CD4-positive, alpha-beta T cell treated with Interleukin-6 at 100 ng/mL for 8 hours (primary cell): ENCODE results near the gene ITGA8.

ENCODE experiments used
- DNase-seq: peaks from one replicate; pipeline ENCODE4 v3.0.0-alpha.2; 2020; ENCODE audit warnings: mixed read lengths, low spot score

Gene ITGA8

DNA sequence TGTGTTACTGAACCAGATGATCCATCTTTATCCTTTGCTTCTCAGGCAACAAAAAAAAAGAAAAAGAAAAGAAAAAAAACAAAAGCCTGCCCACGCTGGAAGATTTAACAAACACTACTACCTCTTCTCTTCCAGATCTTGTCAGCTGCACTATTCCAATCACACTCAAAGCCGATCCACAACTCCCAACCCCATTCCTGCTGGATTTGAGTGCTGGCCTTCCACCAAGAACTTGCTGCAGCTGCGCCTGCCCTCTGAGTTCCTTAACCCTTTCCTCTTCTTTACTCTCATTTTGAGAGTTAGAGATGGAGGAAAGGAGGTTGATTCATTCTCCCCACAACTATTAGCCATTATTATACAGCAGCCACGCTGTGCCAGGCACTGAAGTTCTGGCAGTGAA, 16.0 kb upstream of the ITGA8 start:
- DNase-seq = no peak

DNA sequence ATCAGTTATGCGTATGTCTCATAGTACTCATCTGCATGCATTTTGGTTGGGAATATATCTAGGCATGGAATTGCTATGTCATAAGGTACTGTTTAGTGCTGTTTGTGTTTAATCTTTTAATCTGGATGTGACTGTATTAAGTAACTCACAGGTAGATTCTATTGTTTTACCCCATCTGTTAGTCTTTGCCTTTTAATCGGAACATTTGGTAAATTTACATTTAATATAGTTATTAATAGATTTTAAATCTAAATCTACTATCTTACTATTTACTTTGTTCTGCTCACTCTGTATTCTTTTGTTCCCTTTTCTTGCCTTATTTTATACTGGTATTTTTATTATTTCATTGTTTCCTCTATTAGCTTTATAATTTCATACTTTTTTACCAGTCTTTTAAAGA, 10.6 kb upstream of the ITGA8 start:
- DNase-seq = no peak

DNA sequence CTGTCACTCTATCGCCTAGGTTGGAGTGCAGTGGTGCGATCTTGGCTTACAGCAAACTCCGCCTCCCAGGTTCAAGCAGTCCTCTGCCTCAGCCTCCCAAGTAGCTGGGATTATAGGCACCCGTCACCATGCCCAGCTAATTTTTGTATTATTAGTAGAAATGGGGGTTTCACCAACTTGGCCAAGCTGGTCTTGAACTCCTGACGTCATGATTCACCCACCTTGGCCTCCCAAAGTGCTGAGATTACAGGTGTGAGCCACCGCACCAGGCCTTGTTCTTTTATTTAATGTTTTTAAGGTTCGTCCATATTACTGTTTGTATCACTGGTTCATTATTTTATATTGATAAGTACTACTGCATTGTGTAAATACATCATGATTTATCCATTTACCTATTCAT, 10.2 kb upstream of the ITGA8 start:
- no peak for DNase-seq

DNA sequence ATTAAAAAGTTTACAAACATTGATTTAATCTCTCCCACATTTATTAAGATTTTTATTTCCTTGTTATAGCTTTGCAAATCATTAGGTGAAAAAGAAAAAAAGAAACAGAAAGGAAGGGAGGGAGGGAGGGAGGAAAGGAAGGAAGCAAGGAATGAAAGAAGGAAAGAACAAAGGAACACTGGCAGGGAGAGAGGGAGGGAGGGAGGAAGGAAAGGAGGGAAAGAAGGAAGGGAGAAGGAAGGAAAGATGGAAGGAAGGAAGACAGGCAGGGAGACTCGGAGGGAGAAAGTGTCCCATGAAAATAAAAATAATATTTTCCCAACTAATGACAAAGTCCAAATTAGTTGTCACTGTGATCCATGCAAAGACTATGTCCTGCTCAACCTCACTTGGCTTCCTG, 6.3 kb upstream of the ITGA8 start:
- DNase-seq = no peak

DNA sequence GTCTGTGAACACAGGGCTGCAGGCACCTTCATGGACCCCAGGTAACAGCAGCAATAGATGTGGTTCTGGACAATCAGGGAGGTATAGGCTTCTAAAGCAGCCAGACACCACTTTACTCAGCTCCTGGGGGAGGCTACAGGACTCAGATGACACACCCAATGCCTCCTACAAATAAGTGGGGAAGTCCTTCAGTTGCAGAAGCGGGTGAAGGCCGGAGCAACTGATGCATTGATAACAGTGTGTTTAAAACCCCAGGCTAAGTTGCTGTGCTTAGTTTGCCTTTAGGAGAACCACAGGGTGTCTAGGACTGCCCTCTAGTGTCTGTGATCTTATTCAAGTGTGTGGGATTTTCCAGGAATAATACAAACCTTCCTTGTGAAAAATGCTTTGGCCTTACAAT, 5.9 kb upstream of the ITGA8 start:
- DNase-seq = no peak

DNA sequence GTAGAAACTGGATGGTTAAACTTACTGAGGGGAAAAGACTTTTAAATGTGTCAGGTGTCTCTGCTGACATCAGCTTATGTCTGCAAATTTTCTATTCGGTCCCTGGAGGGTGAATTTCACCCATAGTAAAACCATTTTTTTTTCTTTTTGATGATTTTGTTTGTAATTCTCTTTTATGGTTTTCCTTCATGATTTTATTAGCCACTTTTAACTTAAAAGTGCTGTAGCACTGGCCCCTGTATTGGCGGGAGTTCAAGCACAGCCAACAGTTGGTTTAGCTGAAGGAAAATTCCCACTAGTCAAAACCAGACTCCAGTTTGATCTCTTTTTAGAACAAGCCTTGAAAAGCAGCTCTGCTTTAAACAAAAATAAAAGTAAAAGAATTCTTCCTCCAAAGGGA, 5.0 kb upstream of the ITGA8 start:
- no peak for DNase-seq

DNA sequence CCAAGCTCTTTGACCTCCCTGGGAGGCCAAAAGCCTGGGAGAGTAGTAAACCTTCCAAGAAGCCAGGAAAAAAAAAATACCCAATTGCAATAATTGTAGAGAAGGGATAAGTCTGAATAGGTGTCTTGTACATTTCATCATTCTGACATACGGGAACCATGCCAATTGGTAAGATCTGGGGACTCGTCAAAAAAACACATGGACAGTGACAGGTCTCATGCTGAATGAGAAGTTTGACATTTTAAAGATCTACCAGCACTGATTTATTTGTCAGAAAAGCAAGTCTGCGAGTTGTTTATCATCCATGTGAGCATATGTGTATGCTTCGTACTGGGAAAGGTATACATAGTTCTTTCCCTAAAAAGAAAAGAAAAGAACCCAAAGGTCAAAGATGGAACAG, 4.1 kb upstream of the ITGA8 start:
- no peak for DNase-seq

DNA sequence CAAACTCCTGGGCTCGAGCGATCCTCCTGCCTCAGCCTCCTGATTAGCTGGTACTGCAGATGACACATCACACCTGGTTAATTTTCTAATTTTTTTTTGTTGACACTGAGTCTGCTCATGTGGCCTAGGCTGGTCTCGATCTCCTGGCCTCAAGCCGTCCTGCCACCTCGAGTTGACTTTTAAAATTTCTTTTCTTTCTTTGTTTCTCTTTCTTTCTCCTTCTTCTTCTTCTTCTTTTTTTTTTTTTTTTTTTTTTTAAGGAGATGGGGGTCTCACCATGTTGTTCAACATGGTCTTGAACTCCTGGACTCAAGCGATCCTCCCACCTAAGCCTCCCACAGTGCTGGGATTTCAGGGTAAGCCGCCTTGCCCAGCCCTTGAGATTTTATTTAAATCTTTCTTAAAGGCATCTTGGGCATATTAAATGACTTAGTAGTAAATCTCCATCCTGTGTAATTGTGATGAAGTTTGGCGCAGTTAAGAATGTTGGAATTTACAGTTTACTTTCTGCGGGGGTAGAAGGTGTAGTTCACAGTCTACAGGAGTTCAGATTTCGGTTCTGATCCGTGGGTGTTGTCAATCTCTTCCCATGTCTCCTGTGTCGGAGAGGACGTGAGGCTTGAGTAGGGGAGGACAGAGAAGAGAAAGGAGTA, 1.0 kb upstream of the ITGA8 start:
- DNase-seq = no peak

DNA sequence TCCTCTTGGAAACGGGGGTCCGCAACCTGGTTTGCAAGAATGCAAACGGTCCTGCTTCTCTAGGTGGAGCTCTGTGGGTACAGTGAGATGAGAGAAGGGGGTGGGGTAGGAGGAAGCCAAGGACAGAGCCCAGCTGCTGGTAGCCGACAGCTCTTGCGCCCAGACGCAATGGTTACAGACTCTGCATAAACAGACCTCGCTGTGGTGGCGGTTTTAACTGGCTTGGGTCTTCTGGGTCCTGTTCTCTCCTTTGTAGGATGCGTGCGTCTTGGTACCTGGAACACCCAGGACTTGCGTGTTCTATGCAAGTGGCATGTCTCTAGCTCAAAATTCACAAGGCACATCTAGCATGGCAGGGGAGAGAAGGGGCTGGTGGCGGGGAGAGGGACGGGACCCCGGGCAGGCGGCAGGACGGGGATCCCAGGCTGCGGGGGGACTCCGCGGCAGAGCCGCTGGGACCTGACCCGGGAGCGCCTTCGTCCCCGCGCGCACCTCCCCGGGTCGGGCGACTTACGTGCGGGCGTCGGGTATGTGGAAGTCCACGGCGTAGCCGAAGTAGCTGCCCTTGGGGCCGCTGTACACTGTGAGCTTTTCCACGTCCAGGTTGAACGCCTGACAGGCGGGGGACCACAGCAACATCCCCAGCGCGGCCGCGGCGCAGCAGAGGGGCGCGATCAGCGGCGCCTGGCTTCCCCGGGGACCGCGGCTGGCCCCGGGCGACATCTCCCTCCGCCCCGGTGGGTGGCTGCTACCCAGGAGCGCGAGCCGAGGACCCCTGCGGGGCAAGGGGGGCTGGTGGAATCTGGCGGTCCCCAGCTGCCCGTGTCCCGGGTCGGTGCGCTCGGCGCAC, 448 bp downstream of the ITGA8 start:
- DNase-seq = no peak

DNA sequence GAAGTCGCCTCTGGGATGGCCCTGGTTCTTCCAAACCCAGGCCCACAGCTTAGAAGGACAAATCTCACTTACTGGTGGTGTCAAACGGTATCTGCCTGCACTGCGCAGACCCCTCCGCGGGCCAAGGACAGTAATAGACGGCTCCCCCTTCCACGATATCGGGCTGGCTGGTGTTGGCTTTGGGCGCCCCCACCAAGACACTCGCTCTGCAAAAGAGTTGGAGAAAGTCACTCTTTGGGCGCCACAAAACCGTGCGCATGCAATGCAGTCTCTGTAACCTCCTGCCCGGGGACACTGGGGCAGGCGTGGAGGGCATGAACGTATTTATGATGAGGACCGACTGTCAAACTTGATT, 1.1 kb downstream of the ITGA8 start:
- no peak for DNase-seq

DNA sequence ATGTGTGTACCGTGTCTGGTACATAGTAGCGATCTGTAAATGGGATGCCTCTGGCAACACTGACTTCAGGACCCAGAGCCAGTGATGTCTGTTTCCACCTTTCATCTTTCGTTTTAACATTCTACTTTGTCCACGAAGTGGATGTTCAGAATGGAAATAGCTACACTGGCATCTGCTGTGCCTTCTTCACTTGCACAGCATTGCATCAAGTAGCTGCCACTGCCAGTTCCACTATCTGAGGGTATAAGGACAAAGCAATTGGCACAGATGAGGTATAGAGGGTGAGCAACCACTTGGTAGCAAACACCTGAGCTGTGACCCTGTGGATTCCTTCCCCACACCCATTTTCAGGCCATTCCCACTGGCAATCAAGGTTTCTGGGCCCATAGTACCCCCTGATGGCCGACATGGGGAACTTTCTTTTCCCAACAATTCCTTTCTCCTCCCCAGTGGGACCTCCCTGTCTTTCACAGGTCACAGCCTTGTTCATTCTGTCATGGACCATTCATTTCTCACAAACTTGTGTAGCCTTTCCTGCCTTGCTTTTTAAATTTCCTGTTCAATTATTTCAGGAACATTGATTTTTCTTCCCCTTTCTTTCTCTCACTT, 4.0 kb downstream of the ITGA8 start:
- DNase-seq = no peak

DNA sequence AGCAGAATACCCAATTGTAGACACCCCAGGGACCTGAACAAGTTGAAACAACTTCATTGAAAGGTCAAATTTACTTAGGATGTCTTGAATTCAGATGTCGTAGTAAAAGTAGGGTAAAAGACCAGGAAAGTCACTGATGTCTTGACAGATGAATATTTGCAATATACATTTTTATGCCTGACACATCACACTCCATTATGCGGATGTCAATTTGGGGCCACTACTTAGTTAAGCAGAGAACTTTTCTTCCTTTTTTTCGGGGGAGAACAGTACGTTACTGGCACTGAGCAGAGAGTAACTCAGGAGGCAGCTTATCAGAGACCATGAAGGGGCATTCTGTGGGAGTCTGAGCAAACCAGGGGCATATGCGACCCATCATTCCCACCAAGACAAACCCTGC, 4.9 kb downstream of the ITGA8 start:
- no peak for DNase-seq

DNA sequence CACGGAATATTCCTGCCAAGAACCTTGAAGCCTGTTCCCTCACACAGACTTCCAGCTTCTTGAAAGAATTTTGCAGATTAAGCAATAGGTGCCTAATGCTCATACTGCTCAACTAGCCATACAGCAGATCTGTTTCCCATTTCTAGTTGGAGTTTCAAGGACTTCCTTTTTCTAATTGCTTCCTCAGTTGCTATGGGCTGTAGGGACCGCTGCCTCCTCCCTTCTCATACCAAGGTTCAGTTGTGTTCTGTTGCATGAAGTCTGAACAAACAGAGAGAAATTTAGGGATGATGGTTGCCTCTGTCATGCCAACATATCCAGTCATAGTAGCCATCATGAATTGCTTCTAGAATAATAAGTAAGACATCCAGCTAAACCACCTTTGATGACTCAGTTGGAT, 6.8 kb downstream of the ITGA8 start:
- no peak for DNase-seq

DNA sequence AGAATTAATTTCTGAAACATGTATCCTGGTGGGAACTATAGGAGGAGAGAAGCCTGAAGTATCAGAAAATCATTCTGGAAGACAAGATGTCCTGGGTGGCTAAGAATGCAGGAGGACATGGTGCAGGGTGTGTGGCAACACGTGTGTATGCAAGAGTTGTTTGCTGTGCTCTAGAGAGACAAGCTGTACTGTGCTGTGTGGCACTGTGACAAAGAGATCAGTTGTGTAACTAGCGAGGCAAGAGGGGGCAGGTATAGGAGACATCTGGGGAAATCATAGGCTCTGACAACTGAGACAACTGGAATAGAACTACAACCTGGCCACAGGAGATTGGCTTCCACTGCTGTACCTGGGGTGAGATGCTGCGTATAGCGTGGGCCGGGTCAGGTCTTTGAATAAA, 9.3 kb downstream of the ITGA8 start:
- no peak for DNase-seq

DNA sequence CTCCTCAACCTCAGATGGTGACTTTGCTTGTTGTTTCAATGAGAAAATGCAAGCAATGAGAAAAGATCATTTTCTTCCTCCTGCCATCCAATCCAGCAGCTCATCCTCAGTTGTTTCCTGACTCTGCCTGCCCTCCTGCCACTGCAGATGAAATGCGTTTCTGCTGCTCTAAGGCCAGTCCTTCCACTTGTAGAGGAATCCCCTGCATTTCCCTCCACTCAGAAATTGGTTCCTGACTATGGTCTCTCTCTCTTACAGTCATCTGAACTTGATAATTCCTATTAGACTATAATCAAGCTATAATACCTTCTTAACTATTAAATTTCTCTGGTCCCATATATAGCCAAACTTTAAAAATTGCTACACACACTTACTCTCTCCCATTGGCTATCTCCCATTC, 14.4 kb downstream of the ITGA8 start:
- no peak for DNase-seq

DNA sequence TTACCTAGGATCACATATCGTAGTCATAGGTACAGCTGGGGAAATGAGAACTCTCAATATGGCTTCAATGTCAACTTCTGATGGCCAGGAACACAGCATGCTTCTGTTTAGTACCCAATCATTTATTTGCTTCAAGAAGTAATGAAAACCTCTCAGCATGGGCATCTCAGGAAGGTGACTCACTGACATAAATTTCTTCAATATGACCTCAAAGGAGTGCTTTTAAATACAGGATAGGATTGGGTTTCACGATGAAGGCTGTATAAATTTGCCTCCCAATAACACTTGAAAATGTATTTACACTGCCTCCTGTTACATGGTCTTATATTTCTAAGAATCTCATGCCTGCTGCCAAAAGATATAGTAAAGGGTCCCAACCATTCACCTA, 15.1 kb downstream of the ITGA8 start:
- no peak for DNase-seq

DNA sequence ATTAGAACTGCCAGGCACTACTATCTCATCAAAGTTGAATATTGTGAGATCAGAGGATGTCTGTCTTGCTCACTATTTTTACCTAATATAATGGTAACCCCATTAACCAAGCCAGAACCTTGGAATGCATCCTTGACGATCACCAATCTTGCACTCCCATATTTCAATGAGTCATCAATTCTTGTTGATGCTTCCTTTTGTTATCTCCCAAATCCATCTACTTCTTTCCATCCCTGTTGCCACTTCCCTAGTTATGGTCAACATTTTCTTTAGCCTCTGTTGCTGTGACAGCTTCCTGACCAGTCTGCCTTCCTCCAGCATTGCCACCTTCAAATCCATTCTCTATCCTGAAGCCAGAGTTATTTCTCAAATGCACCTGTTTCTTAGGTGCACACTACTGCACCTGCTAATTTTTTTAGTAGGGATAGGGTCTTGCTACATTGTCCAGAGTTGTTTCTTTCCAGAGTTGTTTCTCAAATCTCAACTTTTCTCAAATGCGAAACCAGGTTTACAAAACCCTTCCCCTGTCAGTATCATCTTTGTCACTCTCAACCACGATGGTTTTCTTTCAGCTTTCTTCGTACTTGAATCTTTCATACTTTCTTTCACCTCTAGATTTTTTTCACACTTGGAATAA, 15.7 kb downstream of the ITGA8 start:
- no peak for DNase-seq

DNA sequence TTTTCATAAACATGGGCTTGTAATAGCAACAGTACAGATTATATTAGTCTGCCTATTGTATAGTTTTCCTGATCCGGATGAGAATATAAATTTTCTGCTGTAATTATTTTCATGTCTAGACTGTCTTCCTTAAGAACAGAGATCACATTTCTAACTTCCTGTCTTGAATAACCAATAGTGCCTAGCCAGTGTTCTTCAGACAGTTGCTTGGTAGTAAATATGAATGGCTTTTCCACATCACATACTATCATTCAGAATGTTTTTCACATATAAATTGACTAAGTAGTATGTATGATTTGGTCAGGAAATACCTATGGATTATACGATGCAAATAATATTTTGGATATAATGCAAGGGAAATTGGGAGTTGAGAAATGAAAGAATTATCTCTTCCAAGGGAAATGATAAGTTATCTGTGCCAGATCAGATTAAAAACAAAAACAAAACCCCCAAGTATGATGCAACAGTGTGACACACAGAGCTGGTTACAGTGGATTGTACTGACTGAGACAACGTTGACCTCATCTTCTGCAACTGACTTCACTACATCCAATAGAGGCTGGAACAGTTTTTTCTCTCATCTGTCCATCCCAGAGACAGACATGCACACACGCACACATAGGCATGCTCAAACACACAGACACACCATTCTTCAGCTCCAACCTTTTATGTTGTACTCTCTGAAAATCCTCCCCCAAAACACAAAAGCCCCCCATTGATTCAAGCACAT, 16.4 kb downstream of the ITGA8 start:
- DNase-seq = no peak

DNA sequence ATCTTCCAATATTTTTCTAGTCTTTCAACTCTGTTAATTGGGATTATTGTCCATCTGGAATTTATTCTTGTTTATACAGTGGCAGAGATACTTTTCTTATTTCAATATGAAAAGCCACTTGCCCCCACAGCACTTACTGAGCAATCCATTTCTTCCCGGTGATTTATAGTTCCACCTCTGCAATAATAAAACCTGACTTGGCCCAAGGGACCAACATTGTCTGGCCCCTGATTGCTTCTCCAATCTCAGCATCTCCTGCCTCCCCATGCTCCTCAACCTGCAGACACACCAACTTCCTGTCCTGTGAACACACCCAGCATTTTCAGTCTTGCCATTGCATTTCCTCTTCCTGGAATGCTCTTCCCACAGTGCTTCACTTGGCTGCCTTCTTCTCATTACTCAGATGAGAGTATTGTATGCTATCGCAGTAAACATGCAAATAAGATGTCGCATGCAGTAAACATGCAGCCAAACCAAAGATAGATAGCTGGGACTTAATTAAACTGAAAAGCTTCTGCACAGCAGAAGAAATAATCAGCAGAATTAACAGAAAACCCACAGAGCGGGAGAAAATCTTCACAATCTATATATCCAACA, 19.5 kb downstream of the ITGA8 start:
- no peak for DNase-seq

DNA sequence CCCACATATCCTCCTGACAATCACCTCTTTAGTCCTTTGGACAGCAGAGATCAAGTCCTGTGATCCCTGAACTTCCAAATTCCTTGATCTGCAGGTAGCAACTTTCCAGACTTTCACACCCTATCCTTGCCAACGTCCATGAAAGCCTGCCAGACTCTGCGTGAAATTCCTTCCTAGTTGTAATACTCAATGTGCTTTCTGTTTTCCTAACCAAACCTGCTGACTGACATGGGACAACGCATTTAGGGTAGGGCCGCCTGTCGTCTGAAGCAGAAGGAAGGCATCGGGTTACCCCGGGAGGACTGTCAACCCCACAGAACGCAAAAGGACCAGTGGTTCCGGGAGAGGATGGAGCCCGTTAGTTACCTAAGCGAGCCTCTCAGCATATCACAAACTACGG, 23.9 kb downstream of the ITGA8 start:
- no peak for DNase-seq

DNA sequence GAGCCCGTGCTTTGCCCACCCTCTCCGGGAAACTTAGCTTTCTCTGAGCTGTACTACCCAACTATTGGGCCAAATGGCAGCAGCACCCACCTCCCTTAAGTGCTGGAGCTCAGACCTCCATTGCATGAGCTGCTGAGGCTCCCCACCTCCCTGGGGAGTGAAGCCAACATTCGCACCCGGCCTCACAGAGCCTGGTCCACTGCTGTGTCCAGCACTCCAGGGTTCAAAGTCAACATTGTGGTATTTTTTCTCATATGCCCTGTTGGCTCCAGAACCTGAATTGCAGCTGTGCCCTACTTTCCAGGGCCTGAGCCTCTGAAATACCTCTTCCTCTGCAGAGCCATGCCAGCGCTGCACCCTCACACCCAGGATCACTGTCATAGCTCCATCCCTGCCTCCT, 29.7 kb downstream of the ITGA8 start:
- DNase-seq = no peak

DNA sequence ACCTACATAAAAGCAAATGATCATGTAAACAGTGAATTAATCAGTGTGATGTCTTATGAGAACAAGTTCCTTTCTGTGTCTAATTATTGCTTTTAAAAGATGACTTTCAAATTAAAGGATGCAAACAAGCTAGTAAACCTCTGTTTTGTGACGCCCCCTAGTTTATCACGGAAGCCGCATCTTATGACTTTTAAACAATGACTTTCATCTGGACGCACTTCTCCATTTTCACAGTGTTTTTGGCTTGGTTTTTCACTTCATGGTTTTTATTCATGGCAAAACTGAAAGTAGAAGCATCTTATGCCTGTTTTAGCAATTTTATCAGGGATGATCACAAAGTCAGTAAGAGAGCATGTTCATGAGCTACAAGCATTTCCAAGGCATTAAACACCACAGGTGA, 35.0 kb downstream of the ITGA8 start:
- DNase-seq = no peak
